ENCODE results near the gene SPRR2G.
"Not testable (repeated sequence)": the region's sequence is repeated elsewhere in the genome, so short reads cannot be mapped to it uniquely, and the experiment has no call there.

The SPRR2G gene

DNA sequence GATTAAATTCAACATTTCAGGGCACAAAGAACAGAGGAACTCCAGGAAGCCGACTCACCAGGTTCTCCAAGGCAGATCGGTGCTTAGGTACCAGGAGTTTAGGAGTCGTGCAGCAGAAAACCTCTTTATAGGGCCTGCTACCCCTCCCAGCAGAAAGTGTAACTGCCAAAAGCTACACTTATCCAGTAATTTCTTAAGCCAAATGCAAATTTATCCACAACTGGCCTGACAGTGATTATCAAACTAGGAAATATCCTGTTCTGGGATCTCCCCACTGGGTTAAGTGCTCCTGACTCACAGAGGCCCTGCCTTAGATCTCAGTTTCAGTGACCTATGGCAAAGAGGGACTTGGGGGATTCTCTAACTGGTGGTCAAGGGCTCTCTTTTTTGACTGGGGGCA lies 37.3 kb downstream of the SPRR2G start, which contains the start of gene SPRR2F:
Gene SPRR2F, minus strand, starts transcription at position 101 of the 400 bp plus-strand sequence. CDS start 783 bp downstream, outside the sequence.
- H3K9ac ChIP-seq (ENCODE audit: low read depth, low read length), result no peak within 1 kb of the TSS
- no peaks in the 10 kb centered on the region for H3K27me3 ChIP-seq (ENCODE audit: control insufficient read depth, insufficient read depth, low read length)
- H3K9me3 ChIP-seq (ENCODE audit: control insufficient read depth, insufficient read depth, low read length), result no peaks in the 10 kb centered on the region
- H3K4me3 ChIP-seq (ENCODE audit: low read depth, low read length), result no peak within 1 kb of the TSS
- H3K4me1 ChIP-seq (ENCODE audit: control insufficient read depth, insufficient read depth, low read length), result no peaks in the 10 kb centered on the region
- H3K36me3 ChIP-seq (ENCODE audit: control insufficient read depth, insufficient read depth, low read length), result no peaks in the 10 kb centered on the region

DNA sequence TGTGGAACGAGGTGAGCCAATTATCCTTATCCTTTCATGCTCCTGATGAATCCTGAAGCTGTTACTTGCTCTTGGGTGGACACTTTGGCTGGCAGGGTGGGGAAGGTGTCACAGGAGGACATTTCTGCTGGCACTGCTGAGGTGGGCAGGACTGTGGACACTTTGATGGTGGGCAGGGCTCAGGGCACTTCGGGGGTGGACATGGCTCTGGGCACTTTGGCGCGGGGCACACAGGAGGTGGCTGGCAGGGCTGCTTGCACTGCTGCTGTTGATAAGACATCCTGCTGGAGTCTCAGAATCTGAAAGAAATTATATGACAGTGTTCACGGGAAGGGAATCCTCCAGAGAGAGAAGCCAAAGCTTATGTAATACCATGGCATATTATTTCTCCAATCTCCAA lies 38.2 kb downstream of the SPRR2G start:
- not testable (repeated sequence) for H3K9me3 ChIP-seq (ENCODE audit: control insufficient read depth, insufficient read depth, low read length); H3K4me1 ChIP-seq (ENCODE audit: control insufficient read depth, insufficient read depth, low read length); H3K9ac ChIP-seq (ENCODE audit: low read depth, low read length); H3K4me3 ChIP-seq (ENCODE audit: low read depth, low read length); H3K27me3 ChIP-seq (ENCODE audit: control insufficient read depth, insufficient read depth, low read length); H3K36me3 ChIP-seq (ENCODE audit: control insufficient read depth, insufficient read depth, low read length)

DNA sequence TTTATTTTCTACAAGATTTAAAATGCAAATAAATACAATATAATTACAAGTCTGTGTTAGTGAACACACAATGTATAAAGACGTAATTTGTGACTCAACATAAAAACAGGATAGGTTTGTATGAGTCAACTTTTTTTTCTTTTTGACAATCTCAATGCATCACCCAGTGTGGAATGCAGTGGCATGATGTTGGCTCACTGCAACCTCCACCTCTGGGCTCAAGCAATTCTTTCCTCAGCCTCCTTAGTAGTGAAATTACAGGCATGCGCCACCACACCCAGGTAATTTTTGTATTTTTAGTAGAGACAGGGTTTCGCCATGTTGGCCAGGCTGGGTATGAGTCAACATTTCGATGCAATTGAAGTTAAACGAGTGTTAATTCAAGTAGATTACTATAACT lies 50.4 kb downstream of the SPRR2G start:
- H3K4me1 ChIP-seq (ENCODE audit: control insufficient read depth, insufficient read depth, low read length), result no peaks in the 10 kb centered on the region
- no peak overlapping the region for H3K9ac ChIP-seq (ENCODE audit: low read depth, low read length)
- no peak overlapping the region for H3K4me3 ChIP-seq (ENCODE audit: low read depth, low read length)
- H3K36me3 ChIP-seq (ENCODE audit: control insufficient read depth, insufficient read depth, low read length), result no peaks in the 10 kb centered on the region
- H3K9me3 ChIP-seq (ENCODE audit: control insufficient read depth, insufficient read depth, low read length), result no peaks in the 10 kb centered on the region
- no peaks in the 10 kb centered on the region for H3K27me3 ChIP-seq (ENCODE audit: control insufficient read depth, insufficient read depth, low read length)
